Sigmoid colon (tissue), 4 donors: ENCODE measurements around the gene GORAB.

Experiments used
- CTCF ChIP-seq, 4 experiments: fragments of 450-650 bp in 3 of 4; fragments of 200-600 bp in 1 of 4; IDR thresholded peaks; one replicate each; pipeline ENCODE4 v1.5.1; 2016 to 2019; ENCODE audit warnings: antibody characterized with exemption in 4 of 4, mild to moderate bottlenecking in 3 of 4, moderate library complexity in 2 of 4
- EP300 ChIP-seq, 4 donors: sonication (generic); formaldehyde crosslinking; IDR thresholded peaks; one replicate each; pipeline ENCODE4 v1.6.1; 2017; ENCODE audit warnings: antibody characterized with exemption in 4 of 4
- POLR2A ChIP-seq, 2 donors: fragments of 450-650 bp; IDR thresholded peaks; one replicate each; pipeline ENCODE4 v1.6.1; 2016; ENCODE audit warnings: antibody characterized with exemption in 2 of 2, mild to moderate bottlenecking in 2 of 2, moderate library complexity in 2 of 2
- POLR2AphosphoS5 ChIP-seq, 4 donors: sonication (generic); formaldehyde crosslinking; IDR thresholded peaks; one replicate each; pipeline ENCODE4 v1.6.1; 2017; ENCODE audit warnings: antibody characterized with exemption in 4 of 4

GRCh38 chr1:170601866-170602265 is 69.9 kb downstream of the GORAB start:
- TF ChIP-seq POLR2A (IDR thresholded peaks at IDR 0.05) (no peak), CTCF (IDR thresholded peaks at IDR 0.05) (no peak), EP300 (IDR thresholded peaks at IDR 0.05) (no peak), POLR2AphosphoS5 (IDR thresholded peaks at IDR 0.05) (no peak)
